T47D (cell line): ENCODE measurements around the gene CRYGB.
"Not testable (repeated sequence)": the region's sequence is repeated elsewhere in the genome, so short reads cannot be mapped to it uniquely, and the experiment has no call there.

Experiments
- DNase-seq, 2 experiments: peaks; one replicate each; pipeline versions ENCODE4 v3.0.0 to v3.0.0-alpha.2; 2011 to 2012; ENCODE audit warnings: low read depth in 1 of 2, low spot score in 1 of 2
- JUND ChIP-seq: IDR thresholded peaks from 2 replicates; pipeline ENCODE4 v1.6.1; 2012; ENCODE audit warnings: low read depth
- in situ Hi-C: cut with HindIII; loops from 2 replicates; pipeline ENCODE4 v1.10.0; 2016; ENCODE audit warnings: low sequenced_read_pairs, low pct_unique_long_range_greater_than_20kb

Gene CRYGB

DNA sequence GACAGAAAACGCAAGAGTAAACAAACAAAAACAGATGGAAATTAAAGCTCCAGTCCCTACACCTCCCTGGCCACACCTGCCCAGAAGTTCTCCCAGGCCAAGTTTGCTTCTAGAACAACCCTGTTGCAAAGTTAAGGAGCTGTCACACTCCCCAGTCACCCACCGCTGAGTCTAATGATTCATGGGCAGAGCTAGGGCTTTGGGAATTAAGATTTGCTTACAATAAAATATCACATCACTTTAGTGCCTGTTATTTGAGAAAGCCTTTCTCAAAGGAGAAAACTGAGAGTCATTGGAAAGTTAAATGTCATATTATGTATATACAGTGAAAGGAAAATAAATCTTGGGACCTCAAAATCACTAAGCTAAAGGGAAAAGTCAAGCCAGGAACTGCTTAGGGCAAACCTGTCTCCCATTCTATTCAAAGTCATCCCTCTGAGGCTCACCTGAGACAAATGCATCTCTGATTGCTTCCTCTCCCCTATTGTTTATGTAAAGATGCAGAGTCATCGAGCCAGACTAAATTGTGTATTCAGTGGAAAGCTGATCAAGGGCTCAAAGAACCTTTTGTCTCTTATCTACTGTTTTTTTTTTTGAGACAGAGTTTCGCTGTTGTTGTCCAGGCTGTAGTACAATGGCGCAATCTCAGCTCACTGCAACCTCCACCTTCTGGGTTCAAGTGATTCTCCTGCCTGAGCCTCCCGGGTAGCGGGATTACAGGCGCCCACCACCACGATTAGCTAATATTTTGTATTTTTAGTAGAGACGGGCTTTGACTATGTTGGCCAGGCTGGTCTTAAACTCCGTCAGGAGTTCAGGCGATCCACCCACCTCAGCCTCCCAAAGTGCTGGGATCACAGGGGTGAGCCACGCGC lies 2.8 kb downstream of the CRYGB start:
- no peak for DNase-seq
- no peak for TF ChIP-seq JUND
- in situ Hi-C loops, result no loop called here

DNA sequence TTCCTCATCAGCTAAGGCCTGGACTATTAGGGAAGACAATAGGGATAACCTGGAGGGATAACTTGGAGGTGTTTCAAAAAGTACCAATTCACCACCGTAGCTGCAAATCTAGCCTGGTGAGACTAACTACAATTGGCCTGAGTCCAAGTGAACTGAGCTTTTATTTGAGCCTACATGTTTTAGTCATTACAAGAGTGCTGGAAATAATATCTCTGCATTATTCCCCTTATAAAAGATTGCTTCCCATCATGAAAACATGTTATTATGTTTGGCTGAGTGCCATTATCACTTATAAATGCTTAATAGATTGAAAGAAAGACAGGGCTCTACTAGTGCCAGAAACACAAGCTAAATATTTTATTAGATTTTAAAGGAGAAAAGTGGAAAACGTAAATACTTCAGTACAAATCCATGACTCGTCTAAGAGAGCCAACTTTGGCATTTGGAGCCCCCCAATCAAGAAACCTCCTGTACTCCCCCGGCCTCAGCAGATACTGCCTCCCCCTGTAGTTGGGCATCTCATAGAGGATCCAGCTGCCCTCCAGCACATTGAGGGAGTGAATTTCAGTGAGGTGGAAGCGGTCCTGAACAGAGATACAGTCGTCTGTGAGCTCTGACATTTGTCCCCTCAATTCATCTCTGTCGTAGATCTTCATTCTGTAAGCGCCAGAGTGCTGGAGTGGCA lies 3.6 kb downstream of the CRYGB start:
- TF ChIP-seq JUND, result no peak
- DNase-seq, result peak in 1 of 2 experiments; percentile 15
- in situ Hi-C loops, result no loop called here

DNA sequence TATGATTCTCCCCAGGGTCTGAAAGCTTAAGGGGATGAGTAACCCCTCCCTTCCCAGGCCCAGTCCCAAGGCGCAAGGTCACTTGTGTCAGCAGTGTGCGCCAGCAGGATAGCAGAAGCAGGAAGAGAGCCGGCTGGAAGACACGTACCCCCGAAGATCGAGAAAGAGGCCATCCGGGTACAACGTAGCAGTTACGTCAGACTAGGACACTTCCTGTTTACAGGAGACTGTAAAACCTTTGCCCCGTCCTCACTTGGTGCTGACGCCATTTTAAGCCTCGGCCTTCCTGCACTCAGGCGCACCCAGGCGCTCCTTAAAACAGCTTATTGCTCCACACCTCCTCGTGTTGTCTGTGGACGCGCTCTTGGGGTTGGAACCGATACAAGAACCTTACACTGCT lies 6.5 kb downstream of the CRYGB start:
- no peak for TF ChIP-seq JUND
- no peak for DNase-seq
- in situ Hi-C loops, result no loop called here

DNA sequence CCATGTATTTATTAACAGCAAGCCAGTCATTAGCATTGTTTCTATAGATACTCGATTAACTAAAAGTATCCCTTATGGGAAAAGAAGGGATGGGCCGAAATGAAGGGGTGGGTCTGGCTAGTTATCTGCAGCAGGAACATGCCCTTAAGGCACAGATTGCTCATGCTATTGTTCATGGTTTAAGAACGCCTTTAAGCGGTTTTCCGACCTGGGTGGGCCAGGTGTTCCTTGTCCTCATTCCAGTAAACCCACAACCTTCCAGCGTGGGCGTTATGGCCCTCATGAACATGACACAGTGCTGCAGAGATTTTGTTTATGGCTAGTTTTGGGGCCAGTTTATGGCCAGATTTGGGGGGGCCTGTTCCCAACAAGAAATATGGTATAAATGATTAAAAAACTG lies 7.6 kb downstream of the CRYGB start:
- DNase-seq, in situ Hi-C loops: not testable (repeated sequence)

DNA sequence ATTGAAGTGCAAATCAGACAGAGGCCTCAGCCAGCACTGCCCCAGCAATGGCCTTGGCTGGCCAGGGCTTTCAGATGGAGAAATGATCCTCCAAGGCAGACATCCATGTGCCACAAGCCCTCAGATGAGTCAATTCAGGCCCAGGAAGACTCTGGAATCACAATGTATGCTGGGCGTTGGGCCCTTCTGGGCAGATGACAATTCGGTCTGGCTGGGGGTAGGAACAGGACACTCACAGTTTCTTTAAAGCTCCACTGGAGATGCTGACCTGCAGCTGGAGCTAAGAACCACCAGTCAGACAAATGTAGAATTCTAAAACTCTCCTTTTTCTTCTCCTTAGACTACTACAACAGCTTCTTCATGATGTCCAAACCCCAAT lies 9.3 kb downstream of the CRYGB start:
- DNase-seq, result no peak
- in situ Hi-C loops, result no loop called here
- TF ChIP-seq JUND, result no peak

DNA sequence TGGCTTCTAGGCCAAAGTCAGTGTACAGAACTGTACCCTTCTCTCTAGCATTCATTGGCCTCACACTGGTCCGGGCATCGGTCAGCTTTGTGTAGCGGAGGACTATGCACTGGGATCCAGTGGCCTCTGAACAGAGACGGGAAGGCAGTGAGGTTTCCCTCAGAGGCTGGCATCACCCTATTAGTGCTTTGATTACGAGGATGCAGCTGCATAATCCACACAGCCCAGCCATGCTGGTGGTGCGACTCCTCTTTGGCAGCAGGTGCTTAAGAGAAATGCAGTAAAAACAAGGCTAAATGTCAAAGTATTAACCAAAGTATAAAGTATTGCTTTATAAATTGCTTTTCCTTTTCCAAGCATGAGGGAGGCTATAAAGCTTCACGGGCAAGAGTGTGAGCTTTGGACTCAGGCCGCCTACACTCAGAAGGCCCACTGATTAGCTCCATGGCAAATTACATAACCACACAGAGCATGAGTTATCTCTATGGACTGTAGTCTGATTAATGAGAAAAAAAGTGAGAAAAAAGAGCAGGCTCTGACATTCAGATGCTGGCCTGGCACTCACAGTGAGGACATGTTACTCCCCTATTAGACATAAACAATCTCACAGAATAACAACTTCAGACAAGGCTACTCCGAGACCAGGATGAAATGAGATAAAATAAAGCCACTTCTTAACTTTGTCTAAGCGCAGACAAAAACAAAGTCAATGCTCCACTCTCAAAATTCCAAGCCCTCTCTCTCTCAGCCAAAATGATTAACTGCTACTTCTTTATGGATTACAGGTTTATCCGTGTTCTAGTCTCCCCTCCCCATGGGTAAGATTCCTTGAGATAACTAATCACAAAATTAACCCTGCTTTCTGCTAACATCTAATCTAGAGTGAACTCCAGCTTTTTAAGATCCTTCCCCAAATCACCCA lies 9.9 kb downstream of the CRYGB start:
- DNase-seq, result no peak
- no peak for TF ChIP-seq JUND
- in situ Hi-C loops, result no loop called here

DNA sequence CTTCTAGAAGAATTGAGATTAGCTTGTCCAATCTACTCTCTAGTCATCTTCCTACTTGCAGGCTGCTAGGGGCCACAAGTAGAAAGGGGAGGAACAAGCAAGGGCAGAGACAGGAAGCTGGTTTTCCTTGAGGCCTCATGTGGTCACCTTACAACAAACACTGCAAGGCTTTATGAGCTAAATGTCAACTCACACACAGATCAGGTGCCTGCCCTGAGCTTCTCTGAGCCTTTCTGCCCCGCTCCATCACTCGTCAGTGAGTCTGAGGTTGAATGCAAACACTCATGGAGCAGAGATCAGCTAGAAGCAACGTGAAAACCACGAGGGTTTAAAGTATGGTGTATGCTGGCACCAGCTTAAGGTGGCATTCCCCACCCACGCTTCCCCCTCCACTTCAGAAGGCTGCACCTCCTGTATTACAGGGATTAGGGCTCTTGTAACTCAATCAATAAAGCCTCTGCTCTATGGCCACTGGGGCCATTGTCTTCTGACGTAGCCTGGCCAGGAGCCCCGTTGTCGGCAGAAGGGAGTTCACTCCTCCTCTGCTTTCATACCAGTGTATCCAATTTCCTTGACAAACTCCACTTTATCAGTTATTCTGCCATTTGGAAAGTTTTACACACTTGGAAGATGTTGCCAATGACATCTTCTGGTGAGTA lies 10.9 kb downstream of the CRYGB start:
- in situ Hi-C loops, result no loop called here
- no peak for TF ChIP-seq JUND
- no peak for DNase-seq

DNA sequence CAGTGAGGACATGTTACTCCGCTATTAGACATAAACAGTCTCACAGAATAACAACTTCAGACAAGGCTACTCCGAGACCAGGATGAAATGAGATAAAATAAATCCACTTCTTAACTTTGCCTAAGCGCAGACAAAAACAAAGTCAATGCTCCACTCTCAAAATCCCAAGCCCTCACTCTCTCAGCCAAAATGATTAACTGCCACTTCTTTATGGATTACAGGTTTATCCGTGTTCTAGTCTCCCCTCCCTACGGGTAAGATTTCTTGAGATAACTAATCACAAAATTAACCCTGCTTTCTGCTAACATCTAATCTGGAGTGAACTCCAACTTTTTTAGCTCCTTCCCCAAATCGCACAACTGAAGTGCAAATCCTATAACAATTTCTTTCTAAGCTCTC lies 15.2 kb downstream of the CRYGB start:
- DNase-seq, result no peak
- in situ Hi-C loops, result no loop called here
- TF ChIP-seq JUND, result no peak

DNA sequence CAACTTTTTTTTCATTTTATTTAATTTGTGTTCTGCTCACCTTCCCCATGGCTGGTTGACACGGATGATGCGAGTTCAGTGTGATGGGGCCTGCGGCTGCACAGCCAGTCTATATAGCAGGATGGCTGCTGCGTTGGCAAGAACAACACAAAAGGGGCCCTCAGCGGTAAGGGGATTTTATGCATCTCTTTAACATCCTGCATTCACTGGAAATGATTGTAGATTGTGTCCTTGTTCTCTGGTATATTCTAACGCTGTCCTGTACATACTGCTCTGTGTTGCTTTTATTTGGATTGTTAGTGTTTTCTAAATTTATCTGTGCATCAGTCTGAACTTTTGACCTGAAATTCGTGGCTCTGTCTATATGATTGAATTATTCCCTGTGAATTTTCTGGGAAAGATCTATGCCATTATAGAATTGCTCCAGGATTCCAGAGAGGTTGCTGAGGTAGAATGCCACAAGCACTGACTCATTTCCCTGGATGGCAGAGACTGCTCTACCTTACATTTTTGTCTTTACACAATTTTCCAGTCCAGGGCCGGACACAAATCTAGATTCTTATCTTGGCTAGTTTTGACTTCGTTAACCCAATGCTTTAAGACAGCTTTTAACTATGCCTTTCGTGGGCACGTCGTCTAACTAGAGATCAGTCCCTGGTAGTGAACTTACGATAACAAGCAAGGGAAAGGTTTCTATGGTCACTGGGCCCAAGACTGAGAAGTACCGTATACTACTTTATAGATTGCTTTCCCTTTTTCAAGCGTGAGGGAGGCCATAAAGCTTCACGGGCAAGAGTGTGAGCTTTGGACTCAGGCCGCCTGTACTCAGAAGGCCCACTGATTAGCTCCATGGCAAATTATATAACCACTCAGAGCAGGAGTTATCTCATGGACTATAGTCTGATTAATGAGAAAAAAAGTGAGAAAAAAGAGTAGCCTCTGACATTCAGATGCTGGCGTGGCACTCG lies 15.9 kb downstream of the CRYGB start, which contains the start of gene CRYGC:
TSS of gene CRYGC (minus strand) at position 85 of the 968 bp plus-strand sequence. CDS start at position 49, 36 bp downstream.
- in situ Hi-C loops, result no loop called here
- no peak for DNase-seq
- no peak for TF ChIP-seq JUND

DNA sequence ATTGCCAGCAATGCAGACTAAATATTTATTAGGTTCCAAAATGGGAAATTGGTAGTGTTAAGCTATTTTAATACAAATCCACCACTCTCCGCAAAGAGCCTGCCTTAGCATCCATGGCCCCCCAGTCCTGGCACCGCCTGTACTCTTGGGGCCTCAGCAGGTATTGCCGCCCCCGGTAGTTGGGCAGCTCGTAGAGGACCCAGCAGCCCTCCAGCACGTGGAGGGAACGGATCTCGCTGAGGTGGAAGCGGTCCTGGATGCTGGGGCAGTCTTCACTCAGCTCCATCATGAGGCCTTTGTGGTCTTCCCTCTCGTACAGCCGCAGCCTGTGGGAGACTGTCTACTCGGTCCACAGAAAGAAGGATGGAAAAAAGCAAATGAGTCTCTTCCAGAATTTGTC lies 17.8 kb downstream of the CRYGB start:
- TF ChIP-seq JUND, result no peak
- no peak for DNase-seq

DNA sequence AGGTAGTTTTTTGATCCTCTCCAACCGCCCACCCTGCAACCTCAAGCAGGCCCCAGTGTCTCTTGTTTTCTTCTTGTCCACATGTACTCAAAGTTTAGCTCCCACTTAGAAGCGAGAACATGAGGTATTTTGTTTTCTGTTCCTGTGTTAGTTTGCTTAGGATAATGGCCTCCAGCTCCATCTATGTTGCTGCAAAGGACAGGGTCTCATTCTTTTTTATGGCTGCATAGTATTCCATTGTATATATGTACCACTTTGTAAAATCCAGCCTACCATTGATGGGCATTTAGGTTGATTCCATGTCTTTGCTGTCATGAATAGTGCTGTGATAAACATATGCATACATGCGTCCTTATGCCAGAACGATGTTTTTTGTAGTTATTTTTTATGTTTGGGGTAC lies 18.9 kb downstream of the CRYGB start:
- in situ Hi-C loops, result no loop called here
- no peak for DNase-seq
- no peak for TF ChIP-seq JUND

More for the DNA sequence above, 17.8 kb downstream of the CRYGB start:
- in situ Hi-C loops, result no loop called here
